Neural crest cell (in vitro differentiated cells): ENCODE results near the gene C17orf75. TPM values are rescaled to one million over a fixed set of nuclear protein-coding genes. Genes with fewer than 3 reads are reported as not detected.

Source experiments
- DNase-seq: peaks from one replicate; pipeline ENCODE4 v3.0.0; 2021; ENCODE audit warnings: low read depth, mixed read lengths, low spot score
- H3K27ac Mint-ChIP-seq: one replicate; pipeline ENCODE4 v1.8.0; 2021; ENCODE audit warnings: mild to moderate bottlenecking, mixed read lengths; ENCODE audit not compliant: unreplicated experiment
- H3K27me3 Mint-ChIP-seq: 2 replicates; pipeline ENCODE4 v1.8.0; 2021; ENCODE audit warnings: low read depth, mild to moderate bottlenecking, mixed read lengths
- H3K36me3 Mint-ChIP-seq: 2 replicates; pipeline ENCODE4 v1.8.0; 2021; ENCODE audit warnings: low read depth, mild to moderate bottlenecking, mixed read lengths
- H3K4me1 Mint-ChIP-seq: 2 replicates; pipeline ENCODE4 v1.8.0; 2021; ENCODE audit warnings: mixed read lengths
- H3K4me3 Mint-ChIP-seq: one replicate; pipeline ENCODE4 v1.8.0; 2021; ENCODE audit warnings: mild to moderate bottlenecking, mixed read lengths
- H3K9me3 Mint-ChIP-seq: 2 replicates; pipeline ENCODE4 v1.8.0; 2021; ENCODE audit warnings: mixed read lengths
- CTCF ChIP-seq: fragments of 200-600 bp; sonication (generic); conservative IDR thresholded peaks from 2 replicates; pipeline ENCODE4 v1.5.0; 2021; ENCODE audit warnings: antibody characterized with exemption, mild to moderate bottlenecking
- total RNA-seq: library from RNA; stranded (reverse); gene quantifications from 2 replicates; pipeline ENCODE4 v1.2.1, GENCODE V29; 2021

Gene C17orf75
- total RNA-seq, 1 donor from 2014 or later: 52.8 TPM

DNA sequence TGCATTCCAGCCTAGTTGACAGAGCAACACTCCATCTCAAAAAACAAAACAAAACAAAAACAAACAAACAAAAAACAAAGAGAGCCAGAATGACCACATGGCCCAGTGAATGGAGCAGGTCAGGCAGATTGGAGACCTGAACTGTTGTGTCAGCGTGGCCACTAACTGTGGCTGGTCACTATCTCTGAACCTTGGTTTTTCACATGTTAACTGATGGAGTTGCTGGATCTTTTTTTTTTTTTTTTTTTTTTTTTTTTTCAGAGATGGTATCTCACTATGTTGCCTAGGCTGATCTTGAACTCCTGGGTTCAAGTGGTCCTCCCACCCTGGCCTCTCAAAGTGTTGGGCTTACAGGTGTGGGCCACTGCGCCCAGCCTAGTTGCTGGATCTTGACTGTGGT lies 44.5 kb downstream of the C17orf75 start:
- Mint-ChIP-seq H3K9me3 (no peaks in the 10 kb centered on the region), H3K4me1 (peaks cover 18% of the 10 kb centered on the region), H3K4me3 (no peak overlapping the region), H3K27me3 (no peaks in the 10 kb centered on the region), H3K36me3 (no peaks in the 10 kb centered on the region), H3K27ac (no peak overlapping the region)
- no peak for TF ChIP-seq CTCF
- DNase-seq: no peak

DNA sequence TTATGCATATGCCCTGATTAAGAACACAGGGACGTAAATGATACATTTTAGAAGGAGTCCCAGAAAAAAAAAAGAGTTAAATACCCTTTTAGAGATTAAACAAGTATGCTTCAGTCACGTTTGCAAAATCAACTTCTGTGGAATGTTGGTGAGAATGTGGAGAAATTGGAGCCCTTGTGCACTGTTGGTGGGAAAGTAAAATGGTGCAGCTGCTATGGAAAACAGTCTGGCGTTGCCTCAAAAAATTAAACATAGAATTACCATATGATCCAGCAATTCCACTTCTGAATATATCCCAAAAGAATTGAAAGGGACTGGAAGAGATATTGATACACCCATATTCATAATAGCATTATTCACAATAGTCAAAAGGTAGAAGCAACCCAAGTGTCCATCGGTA lies 49.9 kb downstream of the C17orf75 start:
- DNase-seq: no peak
- peaks cover 18% of the 10 kb centered on the region for H3K4me1 Mint-ChIP-seq
- TF ChIP-seq CTCF: no peak
- H3K36me3 Mint-ChIP-seq: no peaks in the 10 kb centered on the region
- H3K9me3 Mint-ChIP-seq: no peaks in the 10 kb centered on the region
- H3K27me3 Mint-ChIP-seq: no peaks in the 10 kb centered on the region
- no peak overlapping the region for H3K4me3 Mint-ChIP-seq
- no peak overlapping the region for H3K27ac Mint-ChIP-seq

GRCh38 chr17:32289471-32290070 lies 52.4 kb downstream of the C17orf75 start:
- H3K9me3 Mint-ChIP-seq: no peaks in the 10 kb centered on the region
- H3K4me3 Mint-ChIP-seq: no peak overlapping the region
- no peaks in the 10 kb centered on the region for H3K27me3 Mint-ChIP-seq
- H3K27ac Mint-ChIP-seq: no peak overlapping the region
- TF ChIP-seq CTCF: no peak
- no peak for DNase-seq
- peaks cover 33% of the 10 kb centered on the region for H3K4me1 Mint-ChIP-seq
- H3K36me3 Mint-ChIP-seq: no peaks in the 10 kb centered on the region

DNA sequence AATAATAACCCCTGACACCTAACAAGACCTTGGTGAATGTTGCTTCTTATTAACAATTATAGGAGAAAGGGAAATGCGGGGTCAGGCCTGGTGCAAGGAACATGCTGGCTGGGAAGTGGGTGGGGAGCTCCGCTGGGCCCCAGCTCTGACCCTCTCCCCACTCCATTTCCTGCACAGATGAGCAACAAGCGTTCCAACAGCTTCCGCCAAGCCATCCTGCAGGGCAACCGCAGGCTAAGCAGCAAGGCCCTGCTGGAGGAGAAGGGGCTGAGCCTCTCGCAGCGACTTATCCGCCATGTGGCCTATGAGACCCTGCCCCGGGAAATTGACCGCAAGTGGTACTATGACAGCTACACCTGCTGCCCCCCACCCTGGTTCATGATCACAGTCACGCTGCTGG lies 53.4 kb downstream of the C17orf75 start:
- peaks cover 2% of the 10 kb centered on the region for H3K27me3 Mint-ChIP-seq
- no peak for TF ChIP-seq CTCF
- no peak overlapping the region for H3K27ac Mint-ChIP-seq
- H3K9me3 Mint-ChIP-seq: no peaks in the 10 kb centered on the region
- peaks cover 41% of the 10 kb centered on the region for H3K4me1 Mint-ChIP-seq
- no peaks in the 10 kb centered on the region for H3K36me3 Mint-ChIP-seq
- no peak overlapping the region for H3K4me3 Mint-ChIP-seq
- no peak for DNase-seq

- no peak for DNase-seq
- no peak for TF ChIP-seq CTCF
- peaks cover 44% of the 10 kb centered on the region for H3K4me1 Mint-ChIP-seq
- H3K9me3 Mint-ChIP-seq: no peaks in the 10 kb centered on the region
- no peaks in the 10 kb centered on the region for H3K36me3 Mint-ChIP-seq
- no peak overlapping the region for H3K27ac Mint-ChIP-seq
- H3K4me3 Mint-ChIP-seq: no peak overlapping the region
- H3K27me3 Mint-ChIP-seq: peaks cover 3% of the 10 kb centered on the region
Measured at GRCh38 chr17:32287804-32288511, 54.0 kb downstream of the C17orf75 start.
